GM20000 (cell line): Measurements from ENCODE around the gene ZNF513.

Source experiments
- DNase-seq: peaks from one replicate; pipeline ENCODE4 v3.0.0; 2012; ENCODE audit warnings: low spot score
- TF ChIP-seq, protein P1 (sequence below): IDR thresholded peaks from 2 replicates; pipeline ENCODE4 v1.5.1; 2012; ENCODE audit warnings: mild to moderate bottlenecking, control low read depth; ENCODE audit errors: extremely low read depth, missing control alignments

ZNF513 gene

GRCh38 chr2:27379383-27379835 is 1.1 kb downstream of the ZNF513 start:
- no peak for DNase-seq

GRCh38 chr2:27378809-27379290 is 1.7 kb downstream of the ZNF513 start:
- DNase-seq = no peak
- TF ChIP-seq, protein P1, sequence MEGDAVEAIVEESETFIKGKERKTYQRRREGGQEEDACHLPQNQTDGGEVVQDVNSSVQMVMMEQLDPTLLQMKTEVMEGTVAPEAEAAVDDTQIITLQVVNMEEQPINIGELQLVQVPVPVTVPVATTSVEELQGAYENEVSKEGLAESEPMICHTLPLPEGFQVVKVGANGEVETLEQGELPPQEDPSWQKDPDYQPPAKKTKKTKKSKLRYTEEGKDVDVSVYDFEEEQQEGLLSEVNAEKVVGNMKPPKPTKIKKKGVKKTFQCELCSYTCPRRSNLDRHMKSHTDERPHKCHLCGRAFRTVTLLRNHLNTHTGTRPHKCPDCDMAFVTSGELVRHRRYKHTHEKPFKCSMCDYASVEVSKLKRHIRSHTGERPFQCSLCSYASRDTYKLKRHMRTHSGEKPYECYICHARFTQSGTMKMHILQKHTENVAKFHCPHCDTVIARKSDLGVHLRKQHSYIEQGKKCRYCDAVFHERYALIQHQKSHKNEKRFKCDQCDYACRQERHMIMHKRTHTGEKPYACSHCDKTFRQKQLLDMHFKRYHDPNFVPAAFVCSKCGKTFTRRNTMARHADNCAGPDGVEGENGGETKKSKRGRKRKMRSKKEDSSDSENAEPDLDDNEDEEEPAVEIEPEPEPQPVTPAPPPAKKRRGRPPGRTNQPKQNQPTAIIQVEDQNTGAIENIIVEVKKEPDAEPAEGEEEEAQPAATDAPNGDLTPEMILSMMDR = no peak

More at GRCh38 chr2:27379383-27379835, 1.1 kb downstream of the ZNF513 start:
- TF ChIP-seq, protein P1 = no peak

DNA sequence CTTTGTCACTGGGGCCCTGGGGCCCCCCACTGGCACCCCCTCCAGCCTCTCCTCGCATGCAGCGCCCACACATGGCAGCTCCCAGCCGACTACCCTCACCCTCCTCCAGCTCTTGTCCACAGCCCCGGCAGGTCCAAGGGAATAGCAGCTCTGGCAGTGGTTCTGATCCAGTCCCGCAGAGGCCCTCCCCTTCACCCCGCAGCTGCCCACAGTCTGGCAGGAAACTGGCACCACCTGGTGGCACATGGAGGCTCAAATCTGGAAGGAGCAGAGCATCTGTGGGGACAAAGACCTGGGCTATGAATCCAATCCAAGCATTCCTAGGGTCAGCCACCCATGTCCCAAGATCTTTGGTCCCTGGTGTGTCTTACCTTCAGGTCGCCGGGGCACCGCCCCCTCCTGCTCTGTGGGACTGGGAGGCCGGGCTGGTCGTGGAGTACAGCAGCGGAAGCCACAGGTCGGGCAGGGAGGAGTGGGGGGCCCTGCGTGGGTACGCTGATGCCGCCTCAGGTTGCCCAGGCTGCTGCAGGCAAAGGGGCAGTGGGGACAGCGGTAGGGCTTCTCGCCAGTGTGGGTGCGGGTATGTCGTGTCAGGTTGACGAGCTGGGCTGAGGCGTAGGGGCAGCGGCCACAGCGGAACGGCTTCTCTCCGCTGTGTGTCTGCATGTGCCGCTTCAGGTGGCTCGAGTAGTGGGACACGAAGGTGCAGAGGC is 2.3 kb downstream of the ZNF513 start:
- DNase-seq = no peak
- TF ChIP-seq, protein P1 = no peak

DNA sequence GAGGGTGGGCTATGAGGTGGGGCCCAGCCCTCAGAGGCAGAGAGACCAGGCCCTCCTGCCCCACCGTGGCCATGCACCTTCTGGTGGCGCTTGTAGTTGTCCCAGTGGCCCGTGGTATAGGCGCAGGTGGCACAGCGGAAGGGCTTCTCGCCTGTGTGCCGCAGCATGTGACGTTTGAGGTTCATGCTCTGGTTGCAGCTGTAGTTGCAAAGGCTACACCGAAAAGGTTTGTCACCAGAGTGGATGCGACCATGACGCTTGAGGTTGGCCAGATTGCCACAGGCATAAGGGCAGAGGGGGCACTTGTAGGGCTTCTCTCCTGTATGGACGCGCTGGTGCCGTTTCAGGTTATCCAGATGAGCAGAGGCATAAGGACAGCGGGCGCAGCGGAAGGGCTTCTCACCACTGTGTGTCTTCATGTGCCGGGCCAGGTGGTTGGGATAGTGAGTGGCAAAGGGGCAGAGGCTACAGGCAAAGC is 2.9 kb downstream of the ZNF513 start:
- TF ChIP-seq, protein P1 = no peak
- no peak for DNase-seq

DNA sequence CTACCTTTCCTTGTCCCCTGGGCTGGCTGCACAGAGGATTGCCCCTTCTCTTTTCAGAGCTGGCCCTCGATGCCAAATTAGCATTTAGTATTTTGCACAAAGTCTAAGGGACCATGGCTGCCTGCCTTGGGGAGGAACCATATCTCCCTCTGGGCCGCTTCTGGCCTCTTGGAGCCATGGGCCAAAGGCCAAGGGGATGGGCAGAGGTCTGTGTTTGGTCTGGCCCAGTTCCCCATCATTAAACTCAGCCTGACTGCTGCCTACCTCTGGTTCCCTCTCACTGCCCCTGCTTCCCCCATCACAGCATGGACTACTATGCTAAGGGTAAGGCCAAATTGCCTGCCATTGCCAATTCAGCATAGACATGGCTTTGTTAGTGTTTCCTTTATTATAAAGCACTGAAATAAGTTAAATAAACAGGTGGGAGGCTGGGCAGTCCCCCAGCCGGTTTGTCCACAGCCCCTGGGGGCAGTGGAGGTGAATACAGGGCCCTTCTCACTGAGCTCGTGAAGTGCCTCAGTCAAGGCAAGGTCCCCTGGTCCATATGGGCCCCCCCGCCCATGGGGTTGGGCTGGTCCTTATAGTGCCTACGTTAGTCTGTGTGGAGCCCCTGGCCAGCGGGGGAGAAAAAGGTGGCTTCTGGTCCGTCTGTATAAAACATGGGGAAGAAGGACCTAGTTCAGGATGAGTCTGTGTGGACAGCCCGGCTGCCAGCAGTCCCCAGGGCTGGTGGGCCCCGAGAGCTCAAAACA is 3.5 kb downstream of the ZNF513 start:
- DNase-seq = no peak
- TF ChIP-seq, protein P1 = no peak

GRCh38 chr2:27376151-27376865 is 4.2 kb downstream of the ZNF513 start:
- DNase-seq = no peak
- TF ChIP-seq, protein P1 = no peak
